ENCODE results near the gene PCDHB6. TPM values are rescaled to one million over a fixed set of nuclear protein-coding genes. Genes with fewer than 3 reads are reported as not detected.
"Not testable (repeated sequence)": the region's sequence is repeated elsewhere in the genome, so short reads cannot be mapped to it uniquely, and the experiment has no call there.

PCDHB6 gene
- total RNA-seq, 2 experiments from 2014 or later: not detected

DNA sequence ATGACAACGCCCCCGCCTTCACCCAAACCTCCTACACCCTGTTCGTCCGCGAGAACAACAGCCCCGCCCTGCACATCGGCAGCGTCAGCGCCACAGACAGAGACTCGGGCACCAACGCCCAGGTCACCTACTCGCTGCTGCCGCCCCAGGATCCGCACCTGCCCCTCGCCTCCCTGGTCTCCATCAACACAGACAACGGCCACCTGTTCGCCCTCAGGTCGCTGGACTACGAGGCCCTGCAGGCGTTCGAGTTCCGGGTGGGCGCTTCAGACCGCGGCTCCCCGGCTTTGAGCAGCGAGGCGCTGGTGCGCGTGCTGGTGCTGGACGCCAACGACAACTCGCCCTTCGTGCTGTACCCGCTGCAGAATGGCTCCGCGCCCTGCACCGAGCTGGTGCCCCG lies 29.5 kb downstream of the PCDHB6 start:
- H3K9me3 Mint-ChIP-seq (ENCODE audit: low read depth); DNase-seq; H3K27ac Mint-ChIP-seq; H3K4me1 Mint-ChIP-seq; CTCF ChIA-PET; H3K4me3 Mint-ChIP-seq; H3K36me3 Mint-ChIP-seq; ATAC-seq: not testable (repeated sequence)
- peaks cover 11% of the 10 kb centered on the region for H3K27me3 Mint-ChIP-seq

DNA sequence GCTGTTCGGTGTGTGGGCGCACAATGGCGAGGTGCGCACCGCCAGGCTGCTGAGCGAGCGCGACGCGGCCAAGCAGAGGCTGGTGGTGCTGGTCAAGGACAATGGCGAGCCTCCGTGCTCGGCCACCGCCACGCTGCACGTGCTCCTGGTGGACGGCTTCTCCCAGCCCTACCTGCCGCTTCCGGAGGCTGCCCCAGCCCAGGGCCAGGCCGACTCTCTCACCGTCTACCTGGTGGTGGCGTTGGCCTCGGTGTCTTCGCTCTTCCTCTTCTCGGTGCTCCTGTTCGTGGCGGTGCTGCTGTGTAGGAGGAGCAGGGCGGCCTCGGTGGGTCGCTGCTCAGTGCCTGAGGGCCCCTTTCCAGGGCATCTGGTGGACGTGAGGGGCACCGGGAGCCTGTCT lies 30.0 kb downstream of the PCDHB6 start:
- CTCF ChIA-PET, ATAC-seq: not testable (repeated sequence)

DNA sequence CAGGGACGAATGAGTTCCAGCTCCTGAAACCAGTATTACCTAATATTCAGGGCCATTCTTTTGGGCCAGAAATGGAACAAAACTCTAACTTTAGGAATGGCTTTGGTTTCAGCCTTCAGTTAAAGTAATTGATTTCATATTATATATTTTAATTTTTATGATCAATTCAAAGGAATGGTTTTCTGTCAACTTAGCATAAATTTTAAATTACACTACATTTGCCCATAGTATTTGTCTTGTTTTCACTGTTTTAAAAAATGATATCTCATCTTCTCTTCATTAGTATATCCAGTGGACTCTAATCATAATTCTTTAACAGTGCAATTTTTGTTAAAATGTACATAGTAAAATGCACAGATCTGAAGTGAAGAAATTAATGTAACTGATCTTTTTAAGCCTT lies 30.5 kb downstream of the PCDHB6 start:
- Mint-ChIP-seq H3K4me1 (no peaks in the 10 kb centered on the region), H3K4me3 (no peak overlapping the region), H3K27ac (no peak overlapping the region), H3K9me3 (ENCODE audit: low read depth) (peaks cover 6% of the 10 kb centered on the region), H3K36me3 (no peaks in the 10 kb centered on the region), H3K27me3 (peaks cover 10% of the 10 kb centered on the region)
- ATAC-seq: no peak
- no peak for DNase-seq
- CTCF ChIA-PET: no interaction called here

More for the DNA sequence above, 30.0 kb downstream of the PCDHB6 start:
- not testable (repeated sequence) for DNase-seq; H3K36me3 Mint-ChIP-seq; H3K9me3 Mint-ChIP-seq (ENCODE audit: low read depth); H3K4me1 Mint-ChIP-seq; H3K27ac Mint-ChIP-seq; H3K4me3 Mint-ChIP-seq
- peaks cover 13% of the 10 kb centered on the region for H3K27me3 Mint-ChIP-seq

DNA sequence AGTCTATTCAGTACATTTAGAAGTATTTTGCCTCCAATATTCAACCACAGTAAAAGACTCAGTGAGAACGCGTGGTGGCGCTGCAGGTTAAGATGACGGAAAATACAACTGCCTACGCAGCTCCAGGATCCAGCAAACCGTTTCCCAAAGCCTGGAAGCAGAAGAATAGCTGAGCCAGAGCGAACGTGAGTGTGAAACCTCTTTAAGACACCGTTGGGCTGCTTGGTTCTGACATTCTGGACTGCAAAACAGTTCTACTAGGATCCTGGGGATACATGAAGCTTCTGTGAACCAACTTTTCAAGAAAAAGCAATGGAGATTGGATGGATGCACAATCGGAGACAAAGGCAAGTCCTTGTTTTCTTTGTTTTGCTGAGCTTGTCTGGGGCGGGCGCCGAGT lies 32.4 kb downstream of the PCDHB6 start, which contains the start of gene PCDHB16:
Gene PCDHB16 (plus strand): TSS at position 140 of the 400 bp plus-strand sequence. CDS start 173 bp downstream, at position 313.
- Mint-ChIP-seq H3K4me1 (no peaks in the 10 kb centered on the region), H3K4me3 (no peak within 1 kb of the TSS), H3K27me3 (peaks cover 10% of the 10 kb centered on the region), H3K9me3 (ENCODE audit: low read depth) (peaks cover 6% of the 10 kb centered on the region), H3K36me3 (no peaks in the 10 kb centered on the region), H3K27ac (no peak within 1 kb of the TSS)
- ATAC-seq: no peak
- CTCF ChIA-PET: no interaction called here
- no peak for DNase-seq

DNA sequence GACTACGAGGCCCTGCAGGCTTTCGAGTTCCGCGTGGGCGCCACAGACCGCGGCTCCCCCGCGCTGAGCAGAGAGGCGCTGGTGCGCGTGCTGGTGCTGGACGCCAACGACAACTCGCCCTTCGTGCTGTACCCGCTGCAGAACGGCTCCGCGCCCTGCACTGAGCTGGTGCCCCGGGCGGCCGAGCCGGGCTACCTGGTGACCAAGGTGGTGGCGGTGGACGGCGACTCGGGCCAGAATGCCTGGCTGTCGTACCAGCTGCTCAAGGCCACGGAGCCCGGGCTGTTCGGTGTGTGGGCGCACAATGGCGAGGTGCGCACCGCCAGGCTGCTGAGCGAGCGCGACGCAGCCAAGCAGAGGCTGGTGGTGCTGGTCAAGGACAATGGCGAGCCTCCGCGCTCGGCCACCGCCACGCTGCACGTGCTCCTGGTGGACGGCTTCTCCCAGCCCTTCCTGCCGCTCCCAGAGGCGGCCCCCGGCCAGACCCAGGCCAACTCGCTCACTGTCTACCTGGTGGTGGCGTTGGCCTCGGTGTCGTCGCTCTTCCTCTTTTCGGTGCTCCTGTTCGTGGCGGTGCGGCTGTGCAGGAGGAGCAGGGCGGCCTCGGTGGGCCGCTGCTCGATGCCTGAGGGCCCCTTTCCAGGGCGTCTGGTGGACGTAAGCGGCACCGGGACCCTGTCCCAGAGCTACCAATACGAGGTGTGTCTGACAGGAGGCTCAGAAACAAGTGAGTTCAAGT lies 34.4 kb downstream of the PCDHB6 start:
- H3K4me1 Mint-ChIP-seq; ATAC-seq; H3K27ac Mint-ChIP-seq; H3K4me3 Mint-ChIP-seq; H3K9me3 Mint-ChIP-seq (ENCODE audit: low read depth); CTCF ChIA-PET; DNase-seq; H3K36me3 Mint-ChIP-seq: not testable (repeated sequence)
- peaks cover 13% of the 10 kb centered on the region for H3K27me3 Mint-ChIP-seq

DNA sequence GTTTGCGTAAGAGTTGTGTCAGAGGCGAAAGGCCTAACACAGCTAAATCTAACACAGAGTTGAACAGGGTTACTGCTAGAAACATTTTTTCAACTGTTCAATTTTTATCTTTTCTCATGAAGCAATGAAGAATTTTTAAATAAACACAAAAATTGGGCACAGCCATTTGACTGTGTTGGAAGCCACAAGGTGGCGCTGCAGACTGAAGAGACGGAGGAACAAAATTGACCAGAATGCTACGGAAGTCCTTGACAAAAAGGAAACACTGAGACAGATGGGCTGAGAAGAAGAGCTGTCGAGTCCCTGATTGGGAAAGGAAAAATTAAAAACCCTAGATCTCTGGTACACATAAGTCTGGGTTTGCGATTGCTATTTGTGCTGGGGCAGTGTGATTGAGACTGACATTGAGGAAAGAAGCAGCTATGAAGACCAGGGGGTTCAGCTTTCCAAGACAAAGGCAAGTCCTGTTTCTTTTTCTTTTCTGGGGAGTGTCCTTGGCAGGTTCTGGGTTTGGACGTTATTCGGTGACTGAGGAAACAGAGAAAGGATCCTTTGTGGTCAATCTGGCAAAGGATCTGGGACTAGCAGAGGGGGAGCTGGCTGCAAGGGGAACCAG lies 37.1 kb downstream of the PCDHB6 start, which contains the start of gene PCDHB9:
Gene PCDHB9 (plus strand): TSS at position 265 of the 616 bp plus-strand sequence. CDS start 158 bp downstream, at position 423.
- H3K4me1 Mint-ChIP-seq: no peaks in the 10 kb centered on the region
- DNase-seq: no peak
- peaks cover 15% of the 10 kb centered on the region for H3K27me3 Mint-ChIP-seq
- H3K9me3 Mint-ChIP-seq (ENCODE audit: low read depth): peaks cover 11% of the 10 kb centered on the region
- CTCF ChIA-PET: interaction anchor here (1.4 to 1.5 kb wide), 2 partner anchors 13 to 377 kb away, joined by 3 to 5 read pairs; no protein-coding TSS in a partner anchor
- ATAC-seq: no peak
- peaks cover 2% of the 10 kb centered on the region for H3K36me3 Mint-ChIP-seq
- no peak within 1 kb of the TSS for H3K4me3 Mint-ChIP-seq
- H3K27ac Mint-ChIP-seq: no peak within 1 kb of the TSS

DNA sequence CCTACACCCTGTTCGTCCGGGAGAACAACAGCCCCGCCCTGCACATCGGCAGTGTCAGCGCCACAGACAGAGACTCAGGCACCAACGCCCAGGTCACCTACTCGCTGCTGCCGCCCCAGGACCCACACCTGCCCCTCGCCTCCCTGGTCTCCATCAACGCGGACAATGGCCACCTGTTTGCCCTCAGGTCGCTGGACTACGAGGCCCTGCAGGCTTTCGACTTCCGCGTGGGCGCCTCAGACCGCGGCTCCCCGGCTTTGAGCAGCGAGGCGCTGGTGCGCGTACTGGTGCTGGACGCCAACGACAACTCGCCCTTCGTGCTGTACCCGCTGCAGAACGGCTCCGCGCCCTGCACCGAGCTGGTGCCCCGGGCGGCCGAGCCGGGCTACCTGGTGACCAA lies 38.8 kb downstream of the PCDHB6 start:
- H3K9me3 Mint-ChIP-seq (ENCODE audit: low read depth); CTCF ChIA-PET; H3K36me3 Mint-ChIP-seq; DNase-seq; H3K27ac Mint-ChIP-seq; H3K4me3 Mint-ChIP-seq; ATAC-seq; H3K27me3 Mint-ChIP-seq; H3K4me1 Mint-ChIP-seq: not testable (repeated sequence)

DNA sequence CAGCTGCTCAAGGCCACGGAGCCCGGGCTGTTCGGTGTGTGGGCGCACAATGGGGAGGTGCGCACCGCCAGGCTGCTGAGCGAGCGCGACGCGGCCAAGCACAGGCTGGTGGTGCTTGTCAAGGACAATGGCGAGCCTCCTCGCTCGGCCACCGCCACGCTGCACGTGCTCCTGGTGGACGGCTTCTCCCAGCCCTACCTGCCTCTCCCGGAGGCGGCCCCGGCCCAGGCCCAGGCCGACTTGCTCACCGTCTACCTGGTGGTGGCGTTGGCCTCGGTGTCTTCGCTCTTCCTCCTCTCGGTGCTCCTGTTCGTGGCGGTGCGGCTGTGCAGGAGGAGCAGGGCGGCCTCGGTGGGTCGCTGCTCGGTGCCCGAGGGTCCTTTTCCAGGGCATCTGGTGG lies 39.3 kb downstream of the PCDHB6 start:
- H3K9me3 Mint-ChIP-seq (ENCODE audit: low read depth); H3K27me3 Mint-ChIP-seq; H3K4me1 Mint-ChIP-seq; CTCF ChIA-PET; ATAC-seq; H3K36me3 Mint-ChIP-seq; H3K4me3 Mint-ChIP-seq; DNase-seq; H3K27ac Mint-ChIP-seq: not testable (repeated sequence)

DNA sequence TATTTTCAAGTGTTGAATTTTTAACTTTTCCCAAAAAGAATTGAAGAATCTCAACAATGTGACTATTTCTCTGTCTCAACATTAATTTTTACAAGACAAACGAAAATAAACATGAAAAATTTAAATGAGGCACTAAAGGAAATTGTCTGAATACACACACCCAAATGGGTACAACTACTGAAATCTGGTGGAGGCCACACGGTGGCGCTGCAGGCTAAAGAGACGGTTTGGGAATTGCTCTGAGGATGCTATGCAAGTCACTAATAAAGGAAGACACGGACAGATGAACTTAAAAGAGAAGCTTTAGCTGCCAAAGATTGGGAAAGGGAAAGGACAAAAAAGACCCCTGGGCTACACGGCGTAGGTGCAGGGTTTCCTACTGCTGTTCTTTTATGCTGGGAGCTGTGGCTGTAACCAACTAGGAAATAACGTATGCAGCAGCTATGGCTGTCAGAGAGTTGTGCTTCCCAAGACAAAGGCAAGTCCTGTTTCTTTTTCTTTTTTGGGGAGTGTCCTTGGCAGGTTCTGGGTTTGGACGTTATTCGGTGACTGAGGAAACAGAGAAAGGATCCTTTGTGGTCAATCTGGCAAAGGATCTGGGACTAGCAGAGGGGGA lies 42.4 kb downstream of the PCDHB6 start, which contains the start of gene PCDHB10:
Gene PCDHB10 (plus strand): TSS at position 244 of the 616 bp plus-strand sequence. CDS start 200 bp downstream, at position 444.
- CTCF ChIA-PET: no interaction called here

DNA sequence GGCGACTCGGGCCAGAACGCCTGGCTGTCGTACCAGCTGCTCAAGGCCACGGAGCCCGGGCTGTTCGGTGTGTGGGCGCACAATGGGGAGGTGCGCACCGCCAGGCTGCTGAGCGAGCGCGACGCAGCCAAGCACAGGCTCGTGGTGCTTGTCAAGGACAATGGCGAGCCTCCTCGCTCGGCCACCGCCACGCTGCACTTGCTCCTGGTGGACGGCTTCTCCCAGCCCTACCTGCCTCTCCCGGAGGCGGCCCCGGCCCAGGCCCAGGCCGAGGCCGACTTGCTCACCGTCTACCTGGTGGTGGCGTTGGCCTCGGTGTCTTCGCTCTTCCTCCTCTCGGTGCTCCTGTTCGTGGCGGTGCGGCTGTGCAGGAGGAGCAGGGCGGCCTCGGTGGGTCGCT lies 44.5 kb downstream of the PCDHB6 start:
- CTCF ChIA-PET, ATAC-seq, H3K27me3 Mint-ChIP-seq, H3K4me3 Mint-ChIP-seq, H3K4me1 Mint-ChIP-seq, H3K27ac Mint-ChIP-seq, H3K36me3 Mint-ChIP-seq, DNase-seq: not testable (repeated sequence)
- H3K9me3 Mint-ChIP-seq (ENCODE audit: low read depth): peaks cover 15% of the 10 kb centered on the region

More for the DNA sequence above, 42.4 kb downstream of the PCDHB6 start, which contains the start of gene PCDHB10:
- H3K27me3 Mint-ChIP-seq: peaks cover 5% of the 10 kb centered on the region
- no peak within 1 kb of the TSS for H3K27ac Mint-ChIP-seq
- H3K4me3 Mint-ChIP-seq: no peak within 1 kb of the TSS
- H3K9me3 Mint-ChIP-seq (ENCODE audit: low read depth): peaks cover 13% of the 10 kb centered on the region
- H3K36me3 Mint-ChIP-seq: peaks cover 2% of the 10 kb centered on the region
- no peak for ATAC-seq
- no peaks in the 10 kb centered on the region for H3K4me1 Mint-ChIP-seq
- no peak for DNase-seq

DNA sequence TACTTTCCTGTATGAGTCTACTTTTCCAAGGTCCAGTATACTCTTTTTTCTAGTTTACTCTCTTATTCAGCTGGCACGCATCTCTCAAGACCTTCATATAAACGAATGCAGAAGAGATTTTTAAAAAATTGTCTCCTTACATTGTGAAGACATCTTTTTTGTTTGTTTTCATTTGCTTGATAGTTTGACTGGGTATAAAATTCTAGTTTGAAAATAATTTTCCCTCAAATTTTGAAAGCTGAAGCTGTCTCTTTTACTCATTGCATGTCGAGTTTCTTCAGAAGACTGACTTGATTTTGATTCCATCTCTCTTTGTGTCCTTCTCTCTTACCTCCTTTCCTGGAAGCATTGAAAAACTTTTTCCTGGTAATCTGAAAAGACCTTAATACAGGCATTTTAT lies 46.5 kb downstream of the PCDHB6 start:
- H3K27me3 Mint-ChIP-seq: peaks cover 2% of the 10 kb centered on the region

DNA sequence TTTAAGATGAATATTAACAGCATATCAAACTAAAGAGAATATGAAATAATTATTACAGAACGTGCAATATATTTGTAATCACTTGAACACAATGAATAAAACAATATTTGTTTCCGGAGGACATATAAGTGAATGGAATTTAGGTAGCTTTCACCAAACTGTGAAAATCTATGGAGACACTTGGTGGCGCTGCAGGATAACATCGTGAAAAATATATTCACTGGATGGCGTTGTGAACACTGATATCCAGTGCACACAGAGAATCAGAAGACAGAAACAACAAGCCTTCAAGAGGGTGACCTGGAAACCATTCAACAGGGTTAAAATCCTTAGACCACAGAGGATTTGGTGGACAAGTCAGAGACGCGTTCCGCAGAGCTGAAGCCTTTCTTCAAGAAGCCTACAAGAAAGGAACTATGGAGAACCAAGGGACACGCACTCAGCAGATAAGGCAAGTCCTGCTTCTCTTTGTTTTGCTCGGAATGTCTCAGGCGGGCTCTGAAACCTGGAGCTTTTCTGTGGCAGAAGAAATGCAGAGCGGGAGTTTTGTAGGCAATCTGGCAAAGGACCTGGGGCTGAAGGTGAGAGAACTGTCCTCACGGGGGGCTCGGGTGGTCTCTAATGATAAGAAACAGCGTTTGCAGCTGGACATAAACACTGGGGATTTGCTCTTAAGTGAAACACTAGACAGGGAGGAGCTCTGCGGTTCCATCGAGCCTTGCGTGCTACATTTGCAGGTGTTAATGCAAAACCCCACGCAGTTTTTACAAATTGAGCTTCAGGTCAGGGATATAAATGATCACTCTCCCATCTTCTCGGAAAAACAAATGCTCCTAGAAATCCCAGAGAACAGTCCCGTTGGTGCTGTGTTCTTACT lies 49.7 kb downstream of the PCDHB6 start, which contains the start of gene PCDHB11:
Gene PCDHB11 (plus strand): TSS at position 269 of the 877 bp plus-strand sequence. CDS start 148 bp downstream, at position 417.
- CTCF ChIA-PET: interaction anchor here (0.7 to 0.9 kb wide), 2 partner anchors 12 to 221 kb away, joined by 3 read pairs; partner anchors contain the start of genes PCDHB9 and PCDHGA11
- no peak within 1 kb of the TSS for H3K27ac Mint-ChIP-seq
- peaks cover 16% of the 10 kb centered on the region for H3K9me3 Mint-ChIP-seq (ENCODE audit: low read depth)
- DNase-seq: no peak
- H3K36me3 Mint-ChIP-seq: peaks cover 3% of the 10 kb centered on the region
- H3K27me3 Mint-ChIP-seq: no peaks in the 10 kb centered on the region
- H3K4me3 Mint-ChIP-seq: no peak within 1 kb of the TSS
- ATAC-seq: no peak
- no peaks in the 10 kb centered on the region for H3K4me1 Mint-ChIP-seq

More for the DNA sequence above, 46.5 kb downstream of the PCDHB6 start:
- no peak overlapping the region for H3K27ac Mint-ChIP-seq
- H3K9me3 Mint-ChIP-seq (ENCODE audit: low read depth): peaks cover 21% of the 10 kb centered on the region
- CTCF ChIA-PET: no interaction called here
- H3K36me3 Mint-ChIP-seq: peaks cover 3% of the 10 kb centered on the region
- H3K4me1 Mint-ChIP-seq: no peaks in the 10 kb centered on the region
- no peak overlapping the region for H3K4me3 Mint-ChIP-seq
- DNase-seq: no peak
- ATAC-seq: no peak

DNA sequence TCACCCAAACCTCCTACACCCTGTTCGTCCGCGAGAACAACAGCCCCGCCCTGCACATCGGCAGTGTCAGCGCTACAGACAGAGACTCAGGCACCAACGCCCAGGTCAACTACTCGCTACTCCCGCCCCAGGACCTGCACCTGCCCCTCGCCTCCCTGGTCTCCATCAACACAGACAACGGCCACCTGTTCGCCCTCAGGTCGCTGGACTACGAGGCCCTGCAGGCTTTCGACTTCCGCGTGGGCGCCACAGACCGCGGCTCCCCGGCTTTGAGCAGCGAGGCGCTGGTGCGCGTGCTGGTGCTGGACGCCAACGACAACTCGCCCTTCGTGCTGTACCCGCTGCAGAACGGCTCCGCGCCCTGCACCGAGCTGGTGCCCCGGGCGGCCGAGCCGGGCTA lies 51.3 kb downstream of the PCDHB6 start:
- DNase-seq, CTCF ChIA-PET, ATAC-seq, H3K4me1 Mint-ChIP-seq, H3K4me3 Mint-ChIP-seq, H3K36me3 Mint-ChIP-seq, H3K27me3 Mint-ChIP-seq, H3K27ac Mint-ChIP-seq: not testable (repeated sequence)
- H3K9me3 Mint-ChIP-seq (ENCODE audit: low read depth): peaks cover 16% of the 10 kb centered on the region

Measured in activated CD8-positive, alpha-beta memory T cell treated with anti-CD3 and anti-CD28 coated beads, Interleukin-2, amount 10 ng/mL, durations not matched to agents 7 days and 5 days (primary cell).